Mesenteric fat pad (tissue), 1 donor: ENCODE measurements around the gene ATP1B3. TPM values are rescaled to one million over a fixed set of nuclear protein-coding genes. Genes with fewer than 3 reads are reported as not detected.
"Not testable (repeated sequence)": the region's sequence is repeated elsewhere in the genome, so short reads cannot be mapped to it uniquely, and the experiment has no call there.

Source experiments
- DNase-seq: peaks from one replicate; pipeline ENCODE4 v3.0.0-alpha.2; 2020; ENCODE audit warnings: low spot score
- total RNA-seq: library from RNA; stranded (reverse); fragmentation: NEBNext Ultra II Directional; extraction: Animal tissue kit (Norgen Biotek cat#: 25700); gene quantifications from one replicate; pipeline ENCODE4 v1.2.1, GENCODE V29; 2021
- donor health status: DM: yes; HTN: yes; CAD: no.

The ATP1B3 gene
- total RNA-seq, 1 donor from 2014 or later, result 354 TPM

- DNase-seq, result no peak
These were observed 25.5 kb downstream of the ATP1B3 start for GRCh38 chr3:141901914-141902313.

- no peak for DNase-seq
These were observed 27.8 kb downstream of the ATP1B3 start for GRCh38 chr3:141904203-141904602.

DNA sequence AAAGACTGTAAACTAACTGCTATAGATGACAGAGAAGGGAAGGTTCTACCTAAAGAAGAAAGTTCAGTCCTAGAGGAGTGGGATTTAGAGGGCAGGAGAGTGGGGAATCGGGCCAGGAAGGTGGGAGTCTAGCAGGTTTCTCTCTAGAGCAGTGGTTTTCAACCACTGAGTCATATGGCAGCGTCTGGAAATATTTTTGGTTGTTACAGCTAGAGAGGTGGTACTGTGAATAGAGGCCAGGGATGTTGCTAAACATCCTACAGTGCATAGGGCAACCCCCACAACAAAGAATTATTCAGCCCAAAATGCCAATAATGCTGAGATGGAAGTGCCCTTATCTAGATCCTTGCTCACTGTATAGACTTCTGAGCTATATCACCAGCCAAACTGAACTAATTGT is 28.7 kb downstream of the ATP1B3 start:
- DNase-seq, result no peak

- DNase-seq, result no peak
These were observed 33.0 kb downstream of the ATP1B3 start for GRCh38 chr3:141909408-141909807.

- not testable (repeated sequence) for DNase-seq
These were observed 33.5 kb downstream of the ATP1B3 start for GRCh38 chr3:141909986-141910385.

GRCh38 chr3:141913150-141913811 is 36.8 kb downstream of the ATP1B3 start:
- no peak for DNase-seq

DNA sequence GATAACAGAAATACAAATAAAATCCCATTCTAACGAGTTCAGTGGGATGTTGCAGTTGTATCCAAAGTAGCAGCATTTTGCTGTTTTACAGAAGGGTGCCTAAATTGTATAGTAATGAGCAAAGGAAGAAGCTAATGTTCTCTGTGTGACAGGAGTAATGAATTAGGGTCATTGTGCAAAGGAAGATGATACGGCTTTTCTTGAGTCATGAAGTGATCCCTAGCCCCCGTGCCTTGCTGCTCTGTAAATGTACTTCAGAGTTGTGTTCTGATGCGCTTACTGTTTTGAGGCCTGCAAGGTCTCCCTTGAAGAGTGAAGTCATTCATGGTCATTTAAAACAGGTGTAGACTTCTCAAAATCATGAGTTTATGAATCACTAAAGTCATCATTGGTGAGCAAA is 37.9 kb downstream of the ATP1B3 start:
- no peak for DNase-seq

GRCh38 chr3:141915016-141915415 is 38.6 kb downstream of the ATP1B3 start:
- no peak for DNase-seq

- no peak for DNase-seq
These were observed 39.3 kb downstream of the ATP1B3 start for GRCh38 chr3:141915766-141916165.

DNA sequence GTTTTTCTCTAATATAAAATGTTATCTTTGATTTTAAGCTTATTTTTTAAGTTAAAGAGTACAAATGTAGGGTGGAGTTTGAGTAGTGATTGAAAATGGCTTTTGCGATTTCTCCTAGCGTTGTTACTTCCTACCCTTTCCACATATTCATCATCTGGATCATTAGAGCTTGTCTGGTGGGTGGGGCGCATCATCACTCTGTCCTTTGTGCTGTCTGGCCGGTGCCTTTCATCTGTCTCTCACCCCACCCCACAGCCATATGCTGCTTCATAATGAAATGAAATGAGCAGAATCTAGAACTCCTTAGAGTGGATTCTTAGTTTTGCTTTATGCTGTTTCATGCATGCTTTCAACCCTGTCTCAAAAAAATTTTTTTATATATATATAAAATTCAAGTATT is 44.3 kb downstream of the ATP1B3 start:
- DNase-seq, result no peak

GRCh38 chr3:141921316-141921715 is 44.9 kb downstream of the ATP1B3 start:
- no peak for DNase-seq

DNA sequence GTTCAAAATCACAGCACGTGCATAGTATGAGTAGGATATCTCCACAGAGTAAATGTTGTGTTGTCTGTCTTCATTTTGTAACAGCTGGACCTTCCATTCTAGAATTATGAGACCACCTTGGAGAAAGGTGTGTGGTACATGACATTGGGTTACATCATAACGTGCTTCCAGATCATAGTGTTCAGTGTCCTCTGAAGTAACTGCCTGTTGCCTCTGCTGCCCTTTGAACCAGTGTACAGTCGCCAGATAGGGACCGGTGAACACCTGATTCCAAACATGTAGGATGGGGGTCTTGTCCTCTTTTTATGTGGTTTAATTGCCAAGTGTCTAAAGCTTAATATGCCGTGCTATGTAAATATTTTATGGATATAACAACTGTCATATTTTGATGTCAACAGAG is 49.2 kb downstream of the ATP1B3 start:
- DNase-seq, result not testable (repeated sequence)

GRCh38 chr3:141926929-141927328 is 50.5 kb downstream of the ATP1B3 start:
- no peak for DNase-seq

GRCh38 chr3:141928631-141929270 is 52.3 kb downstream of the ATP1B3 start:
- DNase-seq, result no peak

- DNase-seq, result peak; percentile 22
These were observed 53.0 kb downstream of the ATP1B3 start for GRCh38 chr3:141929341-141929995.

DNA sequence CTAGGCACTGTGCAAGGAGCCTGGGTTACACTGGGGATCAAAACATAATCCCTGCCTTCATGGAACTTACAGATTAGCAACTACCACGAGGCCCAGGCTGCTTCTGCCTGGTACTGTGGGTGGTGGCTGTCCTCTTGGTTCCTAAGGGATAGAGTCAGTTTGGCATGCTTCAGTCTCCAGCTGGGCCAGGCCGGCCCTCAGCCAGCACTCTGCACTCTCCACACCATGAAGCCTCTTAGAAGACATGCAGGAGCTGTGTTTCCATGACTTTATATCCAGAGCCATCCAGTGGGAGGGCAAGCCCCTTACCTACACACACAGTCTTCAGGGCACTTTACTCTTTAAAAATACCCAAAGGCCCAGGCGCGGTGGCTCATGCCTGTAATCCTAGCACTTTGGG is 54.4 kb downstream of the ATP1B3 start:
- peak; percentile 64 for DNase-seq

GRCh38 chr3:141933421-141934300 is 57.2 kb downstream of the ATP1B3 start:
- peak; percentile 51 for DNase-seq

DNA sequence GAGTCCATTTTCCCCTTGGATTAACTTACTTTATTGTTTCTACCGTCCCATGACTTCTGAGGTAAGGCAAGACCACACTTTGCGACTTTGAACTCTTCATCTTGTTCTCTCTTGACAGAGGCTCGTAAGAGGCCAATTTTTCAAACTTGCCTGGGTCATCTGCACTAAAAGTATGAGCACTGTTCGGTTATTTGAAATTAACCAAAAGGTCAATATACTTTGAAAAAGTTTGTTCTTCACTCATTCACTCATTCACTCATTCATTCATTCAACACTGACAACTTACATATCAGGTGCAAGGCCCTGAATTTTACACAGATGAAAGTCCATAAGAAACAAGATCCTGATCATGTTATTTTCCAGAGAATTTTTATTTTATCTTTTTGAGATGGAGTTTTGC is 57.9 kb downstream of the ATP1B3 start:
- no peak for DNase-seq

DNA sequence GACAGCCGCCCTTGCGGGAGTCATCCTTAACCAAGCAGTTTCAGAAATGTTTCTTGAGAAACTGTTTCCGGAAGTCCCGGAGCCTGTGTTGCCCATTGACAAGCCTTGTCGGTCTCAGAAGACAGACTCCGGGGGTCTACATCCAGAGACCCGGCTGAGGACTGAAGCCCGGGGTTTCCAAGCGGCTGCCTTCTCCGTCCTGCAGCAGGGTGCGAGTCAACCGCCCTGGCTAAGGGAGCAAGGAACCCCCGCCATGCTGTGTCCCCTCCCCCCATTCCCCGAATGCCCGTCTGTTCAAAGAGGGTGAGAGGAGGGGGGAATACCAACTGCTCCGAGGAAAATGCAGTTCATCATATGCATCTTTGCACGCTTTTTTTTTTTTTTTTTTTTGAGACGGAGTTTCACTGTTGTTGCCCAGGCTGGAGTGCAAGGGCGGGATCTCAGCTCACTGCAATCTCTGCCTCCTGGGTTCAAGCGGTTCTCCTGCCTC is 61.6 kb downstream of the ATP1B3 start:
- DNase-seq, result peak; percentile 65

DNA sequence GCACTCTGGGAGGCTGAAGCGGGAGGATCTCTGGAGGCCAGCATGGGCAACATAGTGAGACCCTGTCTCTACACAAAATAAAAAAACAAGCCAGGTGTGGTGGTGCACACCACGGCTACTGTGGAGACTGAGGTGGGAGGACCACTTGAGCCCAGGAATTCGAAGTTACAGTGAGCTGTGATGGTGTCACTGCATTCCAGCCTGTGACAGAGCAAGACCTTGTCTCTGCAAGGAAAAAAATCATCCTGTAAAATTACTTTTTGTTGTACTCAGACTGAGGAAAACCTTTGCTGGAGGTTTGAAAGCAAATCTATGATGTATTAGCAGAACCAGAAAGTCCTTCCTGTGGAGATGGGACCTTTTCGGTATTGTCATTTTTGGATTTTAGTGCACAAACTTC is 63.3 kb downstream of the ATP1B3 start:
- peak; percentile 2 for DNase-seq

DNA sequence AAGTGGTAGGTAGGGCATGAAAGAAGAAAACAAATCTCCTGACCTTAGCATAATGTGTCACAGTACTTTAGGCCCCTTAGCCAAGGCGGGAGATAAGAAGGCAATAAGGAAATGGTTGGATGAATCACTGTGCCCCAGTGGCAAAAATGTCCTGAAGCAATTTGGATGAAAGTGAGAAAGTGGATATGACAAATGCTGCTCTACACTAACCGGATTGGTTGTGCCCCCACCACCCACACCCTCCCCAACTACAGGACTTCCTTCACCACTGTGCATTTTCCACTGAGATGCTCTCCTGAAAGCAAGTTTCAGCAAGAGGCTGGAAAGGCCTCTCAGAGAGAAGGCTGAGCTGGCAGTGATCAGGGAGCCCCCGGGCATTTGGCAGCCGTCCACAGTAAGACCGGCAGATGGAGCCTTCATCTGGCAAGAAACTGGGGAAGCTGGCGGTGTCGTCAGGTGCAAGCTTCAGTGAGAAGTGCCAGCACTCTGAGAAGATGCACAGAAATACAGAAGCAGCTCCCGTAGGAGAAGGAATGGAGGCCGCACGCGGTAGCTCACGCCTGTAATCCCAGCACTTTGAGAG is 63.8 kb downstream of the ATP1B3 start:
- DNase-seq, result no peak
